GM19397 (cell line): ENCODE measurements around the gene GRP.

ENCODE experiments used
- ATAC-seq: cut with Tn5 transposase; IDR thresholded peaks from one replicate; pipeline ENCODE4 v1.9.1; 2021; ENCODE audit warnings: mild to moderate bottlenecking, moderate library complexity; ENCODE audit not compliant: unreplicated experiment

Gene GRP

DNA sequence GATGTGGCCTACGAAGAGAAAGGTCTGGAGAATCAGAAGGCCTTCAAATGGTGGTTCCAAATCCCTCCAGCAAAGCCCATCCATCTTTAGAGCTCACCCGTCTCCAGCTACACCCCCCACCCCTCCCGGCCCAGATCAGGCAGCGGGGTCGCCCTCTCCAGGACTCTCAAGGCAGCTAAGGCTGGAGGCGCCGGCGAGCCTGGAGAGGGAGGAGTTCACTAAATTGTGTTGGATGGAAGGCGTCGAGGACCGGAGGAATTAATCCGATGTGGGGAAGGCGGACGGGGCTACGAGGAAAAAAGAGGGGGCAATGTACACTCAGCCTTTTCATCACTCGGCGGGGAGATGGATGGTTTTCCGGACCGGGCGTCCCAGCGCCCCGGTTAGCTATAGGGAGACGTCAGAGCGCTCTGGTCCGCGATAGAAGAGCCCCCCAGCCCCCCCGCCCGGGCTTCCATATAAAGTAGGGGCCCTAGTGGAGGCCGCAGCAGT lies at the start of gene GRP:
TSS of gene GRP (plus strand) at position 487 of the 492 bp plus-strand sequence. CDS start 108 bp downstream, outside the sequence.
- ATAC-seq = no peak

DNA sequence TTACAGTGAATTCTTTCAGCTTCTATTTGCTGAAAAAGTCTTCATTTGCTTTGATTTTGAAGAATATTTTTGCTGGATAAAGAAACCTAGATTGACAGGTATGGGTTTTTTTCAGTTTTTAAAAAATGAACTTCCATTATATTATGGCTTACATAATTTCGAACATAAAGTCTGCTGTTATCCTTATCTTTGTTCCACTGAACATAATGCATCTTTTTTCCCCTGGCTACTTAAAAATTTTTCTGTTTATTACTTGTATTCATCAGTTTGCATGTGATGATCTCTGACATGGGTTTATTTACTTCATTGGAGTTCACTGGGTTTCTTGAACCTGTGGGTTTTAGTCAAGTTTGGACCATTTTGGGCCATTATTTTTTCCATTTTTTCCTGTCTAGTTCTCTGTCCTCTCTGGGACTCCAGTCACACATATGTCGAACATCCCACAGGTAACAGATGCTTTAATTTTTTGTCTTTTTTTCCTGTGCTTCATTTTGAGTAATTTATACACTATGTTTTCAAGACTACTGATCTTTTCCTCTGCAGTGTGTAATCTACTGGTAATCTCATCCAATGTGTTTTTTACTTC lies 47.2 kb upstream of the GRP start:
- ATAC-seq = no peak

DNA sequence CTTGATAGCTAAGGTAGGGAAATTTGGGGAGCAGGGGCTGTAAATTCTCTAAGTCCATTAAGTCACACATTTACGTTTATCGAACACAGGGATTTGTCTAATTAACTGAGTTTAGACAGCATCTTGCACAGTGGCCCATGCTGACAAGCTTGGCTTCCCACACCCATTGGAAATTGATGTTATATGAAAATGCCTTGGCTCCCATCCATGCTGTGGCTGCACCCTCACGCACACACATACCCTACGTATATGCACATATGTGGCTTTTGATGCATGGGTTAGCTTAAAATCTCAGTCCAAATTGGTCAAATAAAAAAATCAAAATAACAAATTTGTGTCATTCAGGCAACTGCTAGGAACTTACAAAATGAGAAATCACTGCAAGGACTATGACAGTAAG lies 42.5 kb upstream of the GRP start:
- no peak for ATAC-seq

DNA sequence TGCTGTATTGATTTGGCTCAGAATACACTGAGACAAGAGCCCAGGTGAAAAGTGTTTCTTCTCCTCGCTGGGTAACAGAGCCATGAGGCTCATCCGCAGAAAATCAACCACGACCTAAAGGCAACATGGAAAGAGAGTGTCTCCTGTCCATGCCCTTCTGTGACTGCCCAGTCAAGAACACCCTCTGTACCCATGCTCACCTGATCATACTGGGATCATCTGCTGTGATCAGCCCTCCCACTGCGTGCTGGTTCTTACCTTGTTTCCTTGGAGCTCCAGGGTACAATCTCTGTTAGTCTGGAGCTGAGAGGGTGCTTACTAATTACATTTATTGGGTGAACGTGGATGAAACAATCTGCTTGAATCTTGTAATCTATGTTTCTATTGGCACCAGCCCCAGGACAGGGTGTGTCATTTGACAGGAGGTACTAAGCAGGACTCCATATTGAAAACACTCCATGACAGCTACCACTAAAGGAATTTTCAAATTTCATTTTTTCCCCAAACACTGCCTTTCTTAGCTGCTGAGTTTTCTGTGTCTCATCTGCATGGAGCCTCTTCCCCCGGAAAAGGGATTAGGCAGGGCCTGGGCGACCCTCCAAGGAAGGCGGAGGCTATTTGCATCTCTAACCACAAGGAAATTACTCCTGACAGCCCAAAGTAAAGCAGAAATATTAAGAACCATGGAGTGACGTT lies 39.7 kb upstream of the GRP start:
- no peak for ATAC-seq

DNA sequence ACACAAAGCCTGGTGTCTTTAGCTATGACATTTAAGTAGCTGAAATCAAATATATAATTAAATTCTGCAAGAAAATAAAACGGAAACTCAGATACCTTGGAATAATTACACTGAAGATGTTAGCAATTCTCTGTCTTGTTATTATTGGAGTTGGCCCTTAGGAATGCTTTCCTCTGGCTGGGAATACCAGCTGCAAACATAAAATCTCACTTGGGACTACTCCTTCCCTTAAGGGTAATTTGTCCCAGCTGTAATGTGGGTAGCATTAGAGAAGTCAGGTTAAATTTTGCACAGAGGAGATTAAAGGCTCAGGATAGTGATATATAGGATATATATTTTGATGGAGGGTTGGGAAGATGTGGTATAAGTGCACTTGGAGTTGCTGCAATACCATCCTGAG lies 37.3 kb upstream of the GRP start:
- ATAC-seq = no peak

DNA sequence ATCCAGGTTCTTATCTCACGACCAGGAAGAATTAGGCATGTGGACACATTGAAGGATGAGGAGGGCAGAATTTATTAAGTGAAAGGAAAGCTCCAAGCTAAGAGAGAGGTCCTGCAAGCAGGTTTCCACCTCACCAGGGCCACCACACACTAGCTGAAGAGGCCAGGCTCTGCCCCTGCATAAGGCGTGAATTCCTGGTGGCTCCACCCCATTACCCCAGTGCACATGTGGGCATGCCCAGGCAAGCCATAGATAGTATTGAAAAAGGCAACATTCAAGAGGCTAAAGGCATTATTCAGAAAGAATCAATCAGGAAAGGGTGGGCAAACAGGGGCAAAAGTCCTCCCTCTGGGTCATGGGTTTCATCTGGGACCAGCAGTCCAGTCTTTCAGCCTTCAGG lies 30.9 kb upstream of the GRP start:
- ATAC-seq = no peak

DNA sequence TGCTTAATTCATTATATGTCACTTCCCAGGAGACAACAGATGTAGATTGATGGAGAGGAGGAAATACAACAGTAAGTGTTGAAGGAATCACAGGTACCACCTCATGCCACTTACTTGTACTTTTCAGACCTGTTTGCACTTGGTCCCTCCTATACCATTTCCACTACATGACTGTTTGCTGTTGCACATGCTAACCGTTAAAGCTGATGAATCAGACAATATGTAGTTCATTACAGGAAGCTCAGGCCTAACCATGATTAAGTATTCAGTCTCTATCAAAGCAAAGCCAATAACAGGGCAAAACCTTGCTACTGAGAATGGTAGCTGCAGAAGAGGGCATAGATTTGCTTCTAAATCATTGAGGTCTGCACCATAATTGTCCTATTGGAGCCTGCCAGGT lies 30.2 kb upstream of the GRP start:
- ATAC-seq = no peak

DNA sequence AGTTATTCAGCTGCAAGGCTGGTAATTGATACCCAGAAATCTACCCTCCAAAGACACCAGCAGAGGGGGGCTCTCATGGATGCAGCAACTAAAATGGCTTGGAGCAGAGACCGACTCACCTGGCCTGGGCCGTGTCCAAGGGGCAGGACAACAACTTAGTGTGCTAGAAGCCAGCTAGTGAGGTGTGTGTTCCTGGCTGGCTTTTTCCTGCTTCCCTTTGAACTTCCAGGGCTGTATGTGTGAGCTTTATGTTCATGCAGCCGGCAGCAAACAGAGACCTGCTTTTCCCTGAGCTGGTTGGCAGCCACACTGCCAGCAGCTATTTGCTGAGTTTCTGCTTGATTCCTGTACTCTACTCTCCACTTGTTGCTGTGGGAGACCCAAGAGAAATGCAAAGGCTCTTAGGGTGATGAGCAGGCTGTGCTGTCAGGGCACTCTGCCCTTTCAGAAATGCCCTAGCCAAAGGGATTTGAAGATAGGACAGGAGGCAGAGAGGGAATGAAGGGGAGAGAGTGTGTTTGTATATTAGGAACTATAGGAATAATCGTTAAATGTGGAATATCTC lies 23.7 kb upstream of the GRP start:
- no peak for ATAC-seq

DNA sequence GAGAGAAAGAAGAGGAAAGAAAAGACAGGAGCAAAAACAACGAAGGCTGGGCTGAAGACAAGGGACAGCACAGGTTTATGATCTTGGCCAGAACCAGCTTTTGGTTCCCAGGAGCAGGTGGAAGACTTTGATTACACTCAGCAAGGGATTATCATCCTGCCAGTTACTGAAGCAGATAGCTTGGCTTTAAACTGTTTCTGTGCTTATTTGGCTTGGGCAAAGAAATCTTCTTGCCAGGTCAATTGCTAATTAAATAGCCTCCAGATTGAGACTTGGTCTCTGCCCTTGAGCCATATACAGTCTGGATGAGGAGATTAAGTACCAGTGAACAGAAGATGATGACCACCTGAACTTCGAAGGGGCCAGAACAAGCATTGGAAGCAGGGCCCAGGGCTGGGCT lies 22.3 kb upstream of the GRP start:
- no peak for ATAC-seq

DNA sequence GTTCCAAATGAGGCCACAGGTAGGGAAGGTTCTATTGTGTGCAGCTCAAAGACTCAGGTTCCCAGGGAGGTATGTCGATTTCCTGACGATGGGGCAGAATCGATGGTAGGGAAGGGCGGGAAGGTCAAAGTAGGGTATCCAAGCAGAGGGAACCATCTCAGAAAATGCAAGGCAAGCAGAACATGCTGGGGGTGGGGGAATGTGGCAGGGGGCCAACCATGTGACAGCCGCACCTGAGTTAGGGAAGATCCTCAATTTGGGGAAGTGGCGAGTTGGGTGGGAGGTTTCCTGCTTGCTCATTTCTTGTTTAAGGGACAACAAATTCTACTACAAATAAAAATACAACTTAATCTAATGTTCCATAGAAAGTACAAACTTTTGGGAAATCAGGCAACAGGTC lies 21.7 kb upstream of the GRP start:
- ATAC-seq = no peak

DNA sequence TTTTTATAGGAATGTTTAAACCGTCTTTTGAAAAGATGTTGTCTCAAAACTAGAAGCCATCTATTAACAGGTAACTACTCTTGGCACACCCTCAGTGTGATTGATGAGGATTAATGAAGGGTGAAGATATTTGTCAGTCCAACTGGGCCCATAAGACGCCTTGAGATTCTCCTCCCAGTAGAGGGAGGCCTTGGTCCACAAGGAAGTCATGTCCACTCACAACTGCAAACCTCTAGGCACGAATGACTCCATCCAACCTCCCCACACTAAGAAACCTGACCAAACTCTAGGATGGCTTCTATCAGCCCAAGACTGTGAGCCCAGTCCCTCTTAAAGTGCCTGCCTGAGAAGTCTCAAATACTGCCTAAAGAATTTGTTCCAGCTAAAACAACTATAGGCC lies 19.2 kb upstream of the GRP start:
- no peak for ATAC-seq

DNA sequence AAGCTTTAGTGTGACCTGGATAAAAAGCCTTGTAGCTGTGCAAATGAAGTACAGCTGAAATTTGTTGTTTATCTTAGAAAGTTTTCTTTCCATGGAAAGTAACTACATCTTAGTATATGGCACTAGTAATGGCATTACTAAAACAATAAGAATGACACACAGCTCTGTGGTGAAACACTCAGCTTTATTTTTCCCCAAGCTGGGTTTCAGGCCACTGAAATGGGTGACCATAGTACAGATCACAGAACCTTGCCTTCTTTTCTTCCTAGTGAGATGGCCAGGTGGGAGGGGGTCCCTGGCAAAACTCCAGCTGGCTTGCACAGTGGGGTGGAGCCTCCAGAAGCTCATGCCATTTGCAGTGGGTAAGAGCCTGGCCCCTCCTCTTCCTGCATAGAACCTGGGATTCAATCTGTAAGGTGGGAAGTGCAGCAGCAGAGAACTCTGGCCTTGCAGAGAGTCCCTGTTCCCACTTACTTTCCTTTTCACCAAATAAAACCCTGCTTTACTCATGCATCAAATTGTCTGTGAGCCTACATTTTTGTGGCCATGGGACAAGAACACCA lies 17.6 kb upstream of the GRP start:
- no peak for ATAC-seq

DNA sequence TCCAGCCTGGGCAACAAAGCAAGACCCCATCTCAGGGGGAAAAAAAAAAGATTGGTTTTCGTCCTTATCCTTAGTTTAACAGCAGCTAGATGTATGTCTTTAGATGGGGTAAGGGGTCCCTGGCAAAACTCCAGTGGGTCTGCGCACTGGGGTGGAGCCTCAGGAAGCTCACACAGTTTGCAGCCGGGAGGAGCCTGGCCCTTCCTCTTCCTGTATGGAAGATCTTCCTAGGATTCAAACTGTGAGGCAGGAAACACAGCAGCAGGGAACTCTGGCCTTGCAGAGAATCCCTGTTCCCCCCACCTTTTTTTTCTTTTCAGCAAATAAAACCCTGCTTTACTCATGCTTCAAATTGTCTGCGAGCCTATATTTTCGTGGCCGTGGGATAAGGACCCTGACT lies 12.5 kb upstream of the GRP start:
- no peak for ATAC-seq

DNA sequence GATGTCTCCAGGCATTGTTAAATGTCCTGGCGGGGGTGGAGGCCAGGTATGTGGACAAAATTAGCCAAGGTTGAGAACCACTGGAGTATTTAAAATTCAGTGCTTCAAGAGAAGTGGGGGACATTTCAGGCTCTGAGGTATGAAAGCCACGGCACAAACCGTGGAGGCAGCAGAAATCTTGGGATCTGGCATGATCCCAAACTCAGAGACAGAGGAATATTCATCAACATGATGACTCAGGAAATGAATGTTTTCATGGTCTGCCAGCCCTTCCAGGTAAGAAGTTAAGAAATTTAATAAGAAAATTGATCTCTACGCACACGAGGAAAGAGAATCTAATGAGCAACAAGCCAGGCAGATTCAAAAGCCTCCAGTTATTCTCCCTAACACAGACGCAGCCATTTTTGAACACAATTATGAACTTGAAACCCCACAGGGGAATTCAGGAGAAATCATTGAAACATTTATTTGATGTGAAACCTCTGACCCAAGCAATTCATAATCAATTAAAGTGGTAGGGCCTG lies 11.3 kb upstream of the GRP start:
- no peak for ATAC-seq

DNA sequence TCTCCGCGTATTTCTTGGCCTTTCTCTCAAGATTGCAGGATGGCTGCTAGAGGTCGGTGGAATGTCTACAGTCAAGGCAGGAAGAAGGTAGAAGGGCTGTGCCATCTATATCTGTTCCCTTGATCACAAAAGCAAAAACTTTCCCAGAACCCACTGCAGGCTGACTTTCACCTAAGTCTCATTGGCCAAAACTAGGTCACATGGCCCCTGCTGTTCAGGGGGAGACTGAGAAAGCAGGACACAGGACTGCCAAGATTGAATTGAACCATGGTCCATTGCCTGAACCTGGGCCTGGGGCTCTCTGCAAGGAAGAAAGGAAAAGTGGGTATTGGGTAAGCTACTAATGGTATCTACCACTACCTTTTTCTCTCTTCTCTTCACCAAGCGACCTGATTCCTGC lies 9.7 kb upstream of the GRP start:
- no peak for ATAC-seq

DNA sequence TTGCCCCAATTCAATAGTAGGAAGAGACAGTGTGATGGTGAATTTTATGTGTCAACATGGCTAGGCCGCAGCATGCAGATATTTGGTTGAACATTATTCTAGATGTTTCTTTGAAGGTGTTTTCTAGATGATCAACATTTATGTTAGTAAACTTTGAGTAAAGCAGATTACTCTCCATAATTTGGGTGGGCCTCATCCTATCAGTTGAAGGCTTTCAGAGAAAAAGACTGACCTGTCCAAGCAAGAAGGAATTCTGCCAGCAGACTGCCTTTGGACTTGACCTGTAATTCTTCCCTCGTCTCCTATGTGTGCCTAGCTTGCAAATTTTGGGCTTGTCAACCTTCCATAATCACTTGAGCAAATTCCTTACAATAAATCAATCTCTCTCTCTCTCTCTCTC lies 8.3 kb upstream of the GRP start:
- no peak for ATAC-seq

DNA sequence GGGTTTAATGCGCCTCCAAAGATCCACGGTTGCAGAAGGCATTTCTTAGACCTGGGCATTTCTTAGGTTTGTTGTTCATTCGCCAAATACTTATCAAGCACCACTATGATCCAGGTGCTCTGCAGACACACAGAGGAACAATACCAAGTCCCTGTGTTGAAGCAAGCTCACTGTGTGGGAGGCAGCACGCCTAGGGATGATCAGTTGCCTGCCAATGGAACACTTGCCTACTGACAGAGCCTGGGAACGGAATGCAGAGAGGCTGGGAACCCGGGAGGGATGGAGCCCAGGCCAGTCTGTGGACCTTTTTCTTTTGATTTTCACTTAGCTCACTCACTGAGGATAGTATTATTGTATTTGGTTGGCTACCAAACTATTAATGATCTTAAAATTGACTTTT lies 1.9 kb upstream of the GRP start:
- no peak for ATAC-seq

DNA sequence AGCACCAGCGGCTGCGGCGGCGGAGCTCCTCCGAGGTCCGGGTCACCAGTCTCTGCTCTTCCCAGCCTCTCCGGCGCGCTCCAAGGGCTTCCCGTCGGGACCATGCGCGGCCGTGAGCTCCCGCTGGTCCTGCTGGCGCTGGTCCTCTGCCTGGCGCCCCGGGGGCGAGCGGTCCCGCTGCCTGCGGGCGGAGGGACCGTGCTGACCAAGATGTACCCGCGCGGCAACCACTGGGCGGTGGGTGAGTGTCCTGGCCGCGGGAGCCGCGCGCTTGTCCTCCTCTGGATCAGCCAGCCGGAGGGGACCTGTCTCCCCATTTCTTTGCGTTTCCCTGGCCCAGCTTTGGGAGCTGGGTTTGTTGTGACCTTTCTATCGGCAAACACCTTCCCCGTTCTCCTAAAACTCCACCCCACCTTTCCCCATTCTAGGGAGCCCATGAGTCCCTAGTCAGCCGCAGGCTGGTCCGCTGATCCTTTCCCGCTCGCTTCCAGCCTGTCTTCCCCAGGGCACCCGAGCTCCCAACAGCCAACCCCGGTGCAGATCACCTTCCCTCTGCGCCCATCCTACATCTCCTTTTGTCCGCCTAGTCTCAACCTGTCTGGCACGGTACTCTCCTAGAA lies 316 bp downstream of the GRP start:
- ATAC-seq = no peak

DNA sequence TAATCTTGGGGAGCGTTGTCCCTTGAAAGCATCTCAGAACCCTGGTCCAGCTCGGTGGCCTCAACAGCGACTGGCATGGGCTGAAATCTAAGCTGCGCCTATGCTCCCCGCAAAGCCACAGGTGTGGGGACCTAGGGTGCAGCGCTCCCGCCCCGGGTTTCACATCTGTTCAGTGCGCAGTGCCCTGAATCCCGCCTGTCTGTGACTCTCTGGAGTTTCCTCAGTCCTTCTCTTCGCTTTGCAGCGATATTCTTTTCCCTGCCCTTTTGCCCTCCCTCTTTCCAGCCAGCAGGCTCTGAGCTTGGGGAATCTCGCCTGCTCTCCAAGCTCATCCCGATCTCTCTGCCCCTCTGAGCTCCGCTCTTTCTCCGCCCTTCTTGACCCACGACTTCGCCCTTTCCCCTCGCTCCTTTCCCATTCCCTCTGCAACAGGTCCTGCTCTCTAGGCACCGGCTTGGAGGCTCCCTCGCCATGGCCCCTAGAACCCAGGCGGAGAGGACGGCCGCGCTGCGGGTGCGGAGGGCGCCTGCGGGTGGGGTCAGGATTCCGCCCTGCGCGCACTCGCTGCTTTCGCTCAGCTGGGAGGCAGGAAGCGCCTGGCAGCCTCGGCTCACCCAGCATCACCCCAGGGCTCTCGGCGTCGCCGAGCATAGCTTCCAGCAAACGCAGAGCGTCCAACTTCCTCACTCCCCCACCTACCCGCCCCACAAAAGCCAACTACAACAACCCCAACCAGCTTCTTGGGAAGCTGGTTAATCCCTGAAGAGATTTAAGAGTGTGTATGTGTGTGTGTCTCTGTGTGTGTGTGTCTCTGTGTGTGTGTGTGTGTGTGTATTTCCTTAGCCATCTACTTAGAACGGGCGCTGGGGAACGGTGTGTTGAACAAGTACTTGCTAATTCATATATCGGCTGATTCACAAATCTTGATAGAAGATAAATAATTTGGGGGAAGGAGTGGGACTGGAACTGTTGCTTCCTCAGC lies 1.1 kb downstream of the GRP start:
- no peak for ATAC-seq

DNA sequence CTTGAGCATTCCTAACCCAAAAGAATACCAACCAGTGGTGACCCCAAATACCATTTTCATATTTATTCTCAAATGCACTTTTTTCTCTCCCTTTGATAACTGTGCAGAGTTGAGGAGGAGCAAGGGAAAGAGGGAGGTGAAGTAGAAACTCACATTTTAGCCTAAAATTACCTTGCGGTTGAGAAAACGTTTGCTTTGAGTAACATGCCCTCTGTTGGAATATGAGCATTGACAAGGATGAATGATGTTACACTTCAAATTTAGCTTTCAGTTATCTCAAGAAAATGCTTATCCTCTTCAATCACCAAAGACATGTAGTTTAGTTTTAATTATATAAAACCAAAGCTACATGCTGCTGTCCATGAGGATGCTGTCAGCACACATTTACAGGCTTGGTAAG lies 2.4 kb downstream of the GRP start:
- ATAC-seq = no peak
